PC-9 (cell line): Measurements from ENCODE around the gene EI24. TPM values are rescaled to one million over a fixed set of nuclear protein-coding genes. Genes with fewer than 3 reads are reported as not detected.
A peak's percentile ranks its signal among the peaks of the same experiment; 100 is the strongest.

Experiments used
- BruUV-seq: library from RNA; stranded (reverse); fragments of 400-500 nt; replicated peaks from 2 replicates; lab custom pipeline; 2021; lab: Mats Ljungman, UMichigan
- CTCF ChIA-PET: fragments of 300-600 bp; sonication (Branson Sonifier 250); formaldehyde crosslinking; loops from one replicate; lab custom pipeline; 2022; ENCODE audit warnings: antibody characterized with exemption; lab: Charles Lee
- POLR2A ChIA-PET: fragments of 300-600 bp; sonication (Branson Sonifier 250); formaldehyde crosslinking; loops from one replicate; lab custom pipeline; 2022; ENCODE audit warnings: antibody characterized with exemption; ENCODE audit not compliant: unreplicated experiment; lab: Charles Lee
- DNase-seq, 2 experiments: peaks; one replicate each; pipeline versions ENCODE4 v3.0.0 to v3.0.0-alpha.2; 2015 to 2022; ENCODE audit warnings: mixed read lengths in 1 of 2
- H2AFZ ChIP-seq: fragments of 200-600 bp; sonication (generic); 2 replicates; pipeline ENCODE4 v1.8.1; 2017; ENCODE audit warnings: antibody characterized with exemption
- H3F3A ChIP-seq: fragments of 200-600 bp; sonication (generic); 2 replicates; pipeline ENCODE4 v1.8.1; 2017; ENCODE audit warnings: antibody characterized with exemption, mild to moderate bottlenecking, low read depth; ENCODE audit not compliant: insufficient read depth
- H3K27ac ChIP-seq: fragments of 200-600 bp; sonication (generic); 2 replicates; pipeline ENCODE4 v1.6.1; 2016; ENCODE audit warnings: mixed run types
- H3K27me3 ChIP-seq: fragments of 200-600 bp; sonication (generic); 2 replicates; pipeline ENCODE4 v1.6.1; 2016; ENCODE audit warnings: low read depth, mixed run types; ENCODE audit not compliant: insufficient read depth
- H3K36me3 ChIP-seq: fragments of 200-600 bp; sonication (generic); 2 replicates; pipeline ENCODE4 v1.6.1; 2016; ENCODE audit warnings: low read depth, mixed run types
- H3K4me1 ChIP-seq: fragments of 200-600 bp; sonication (generic); replicated peaks from 2 replicates; pipeline ENCODE4 v1.6.1; 2016; ENCODE audit warnings: mixed run types; ENCODE audit not compliant: insufficient read depth
- H3K4me2 ChIP-seq: fragments of 200-600 bp; sonication (generic); 2 replicates; pipeline ENCODE4 v1.6.1; 2017; ENCODE audit warnings: mixed run types
- H3K4me3 ChIP-seq: fragments of 200-600 bp; sonication (generic); 2 replicates; pipeline ENCODE4 v1.6.1; 2016; ENCODE audit warnings: mixed run types
- H3K79me2 ChIP-seq: fragments of 200-600 bp; sonication (generic); 2 replicates; pipeline ENCODE4 v1.6.1; 2017; ENCODE audit warnings: low read depth, mixed run types
- H3K9me2 ChIP-seq: fragments of 200-600 bp; sonication (generic); 2 replicates; pipeline ENCODE4 v1.8.1; 2017; ENCODE audit warnings: mild to moderate bottlenecking; ENCODE audit not compliant: insufficient read depth
- H3K9me3 ChIP-seq: fragments of 200-600 bp; sonication (generic); 2 replicates; pipeline ENCODE4 v1.8.1; 2016; ENCODE audit warnings: low read depth; ENCODE audit not compliant: insufficient read depth
- H4K20me1 ChIP-seq: fragments of 200-600 bp; sonication (generic); 2 replicates; pipeline ENCODE4 v1.8.1; 2017; ENCODE audit not compliant: insufficient read depth
- CTCF ChIP-seq: fragments of 200-600 bp; sonication (generic); conservative IDR thresholded peaks from 2 replicates; pipeline ENCODE4 v1.6.1; 2017; ENCODE audit warnings: mixed run types, antibody characterized with exemption, mild to moderate bottlenecking, moderate library complexity
- EZH2 ChIP-seq: fragments of 200-600 bp; sonication (generic); IDR thresholded peaks from 2 replicates; pipeline ENCODE4 v1.8.0; 2017; ENCODE audit warnings: antibody characterized with exemption, low read depth
- intact Hi-C: fragments of 100-400 bp; cut with micrococcal nuclease; formaldehyde crosslinking; loops from one replicate; pipeline ENCODE4 v1.10.0; 2022; ENCODE audit not compliant: unreplicated experiment
- total RNA-seq: library from RNA; stranded (reverse); gene quantifications from 2 replicates; pipeline ENCODE4 v1.2.3, GENCODE V29; 2021

The EI24 gene
- total RNA-seq, 1 experiment from 2014 or later, result 88.2 TPM

DNA sequence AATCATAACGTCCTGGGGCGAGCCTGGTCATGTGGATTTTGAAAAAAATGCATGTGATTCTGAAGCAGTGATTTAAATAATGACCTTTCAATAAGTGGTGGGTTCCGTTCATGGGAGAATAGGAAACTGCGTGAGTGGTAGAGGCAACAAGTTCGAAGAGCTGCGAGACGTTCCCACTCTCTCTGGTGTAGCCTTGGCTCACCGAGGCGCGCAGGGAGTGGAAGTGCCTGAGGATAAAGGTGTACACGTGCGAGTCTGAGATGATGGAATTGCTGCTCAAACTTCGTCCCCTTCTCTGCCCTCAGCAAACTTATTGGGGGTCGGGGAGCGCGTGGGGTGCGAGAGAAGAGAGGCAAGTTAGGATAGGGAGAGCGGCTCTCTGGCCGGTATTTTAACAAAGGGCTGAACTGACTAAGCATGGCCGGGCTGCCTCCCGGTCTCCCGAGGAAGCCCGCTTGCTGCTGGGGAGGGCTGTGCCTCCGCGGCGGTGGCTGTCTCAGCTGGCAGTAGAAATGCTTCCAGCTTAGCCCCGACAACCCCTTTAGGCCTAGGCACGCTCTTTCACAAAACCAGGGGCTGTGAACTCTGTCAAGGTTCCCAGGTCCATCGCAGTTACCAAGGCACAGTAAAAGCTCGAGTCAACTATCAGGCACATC lies 22.5 kb downstream of the EI24 start:
- Histone ChIP-seq H2AFZ (peak overlapping the region; percentile 89), H3K4me3 (peak overlapping the region; percentile 80), H3K79me2 (peaks cover 48% of the 10 kb centered on the region), H3K4me2 (peak overlapping the region; percentile 88), H3K27me3 (no peaks in the 10 kb centered on the region), H3K4me1 (peaks cover 30% of the 10 kb centered on the region), H4K20me1 (peaks cover 5% of the 10 kb centered on the region; the same call in 1 of the 2 replicates), H3K36me3 (no peaks in the 10 kb centered on the region; the same call in 1 of the 2 replicates), H3K9me2 (no peaks in the 10 kb centered on the region), H3K27ac (peak overlapping the region; percentile 89), H3K9me3 (no peaks in the 10 kb centered on the region), H3F3A (peaks cover 14% of the 10 kb centered on the region; the same call in 1 of the 2 replicates)
- no peak for DNase-seq
- TSS peak; percentile 98 for BruUV-seq
- POLR2A ChIA-PET, result interaction anchor here (0.7 to 1.3 kb wide), 6 partner anchors 11 to 638 kb away, joined by 3 to 14 read pairs (median 6); partner anchors contain the start of genes EI24 and HYLS1
- CTCF ChIA-PET, result no interaction called here
- no peak for TF ChIP-seq CTCF
- no peak for TF ChIP-seq EZH2
- intact Hi-C loops, result loop anchor here (1.0 to 5.0 kb wide), 4 partner anchors 22 to 844 kb away; partner anchors contain the start of genes CHEK1, EI24 and HYLS1

GRCh38 chr11:125592305-125593113 lies 23.2 kb downstream of the EI24 start, which contains the start of gene STT3A:
Gene STT3A, plus strand, starts transcription at chr11:125592852. Its CDS starts 3,064 bp downstream, at chr11:125595916.
- Histone ChIP-seq H3K9me3 (no peaks in the 10 kb centered on the region), H3K4me3 (peak within 1 kb of the TSS; percentile 80), H4K20me1 (peaks cover 5% of the 10 kb centered on the region; the same call in 1 of the 2 replicates), H3K27me3 (no peaks in the 10 kb centered on the region), H3K79me2 (peaks cover 53% of the 10 kb centered on the region), H3K9me2 (no peaks in the 10 kb centered on the region), H3K4me1 (peaks cover 30% of the 10 kb centered on the region), H2AFZ (peak within 1 kb of the TSS; percentile 89), H3K4me2 (peak within 1 kb of the TSS; percentile 96), H3K27ac (peak within 1 kb of the TSS; percentile 89), H3K36me3 (peaks cover 2% of the 10 kb centered on the region; the same call in 1 of the 2 replicates), H3F3A (peaks cover 14% of the 10 kb centered on the region; the same call in 1 of the 2 replicates)
- DNase-seq, result peak; percentile 96 to 99
- intact Hi-C loops, result loop anchor here (1.0 to 5.0 kb wide), 4 partner anchors 23 to 845 kb away; partner anchors contain the start of genes CHEK1, EI24 and HYLS1
- no TSS peak for BruUV-seq
- TF ChIP-seq EZH2, result no peak
- no peak for TF ChIP-seq CTCF
- POLR2A ChIA-PET, result interaction anchor here (0.5 to 1.3 kb wide), 7 partner anchors 10 to 829 kb away, joined by 4 to 14 read pairs (median 6); partner anchors contain the start of genes EI24 and HYLS1
- CTCF ChIA-PET, result no interaction called here
